Stimulated activated CD4-positive, alpha-beta T cell treated with anti-CD3 and anti-CD28 coated beads, Interleukin-4, amount 100 ng/mL, for 48 hours (primary cell): ENCODE data around the gene IQCM.

ENCODE experiments used
- DNase-seq, 2 donors: peaks; one replicate each; pipeline ENCODE4 v3.0.0-alpha.2; 2020; ENCODE audit warnings: low read depth in 2 of 2

Gene IQCM

DNA sequence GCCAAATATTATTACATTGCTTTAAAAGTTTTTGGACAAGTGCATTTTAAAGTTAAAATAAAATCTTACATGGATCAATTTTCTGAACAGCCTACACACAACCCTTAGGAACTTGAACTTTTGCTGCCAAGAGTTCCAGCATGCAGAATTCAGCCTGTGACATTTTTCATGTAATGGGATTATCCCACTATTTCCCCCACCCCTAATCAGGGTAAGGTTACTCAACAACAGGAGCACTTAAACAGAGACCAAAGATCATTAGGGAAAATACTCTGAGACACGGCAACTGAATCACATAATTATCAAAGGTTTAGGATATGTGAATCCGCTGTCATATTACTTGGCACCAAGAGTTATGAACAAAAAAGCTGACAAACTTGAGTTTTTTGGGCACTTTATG lies 47.2 kb downstream of the IQCM start:
- DNase-seq, result no peak

DNA sequence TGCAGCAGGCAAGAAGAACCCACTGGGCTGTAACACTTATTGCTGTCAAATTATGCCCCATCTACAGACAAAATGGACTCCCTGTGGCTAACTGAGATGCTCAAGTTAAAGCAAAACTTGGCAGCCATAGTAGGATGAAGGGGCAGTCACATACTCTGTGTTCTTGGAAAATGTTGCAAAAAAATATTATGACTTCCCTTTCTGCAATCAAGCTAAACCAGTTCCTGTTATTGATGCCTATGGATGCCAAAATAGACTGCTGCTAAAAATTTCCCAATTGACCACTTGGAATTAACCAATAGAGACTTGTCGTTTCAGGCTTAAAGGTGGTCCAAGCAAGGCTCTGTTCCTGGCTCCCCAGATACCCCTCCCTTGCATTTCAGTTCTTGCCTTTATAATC lies 49.5 kb downstream of the IQCM start:
- DNase-seq, result no peak

DNA sequence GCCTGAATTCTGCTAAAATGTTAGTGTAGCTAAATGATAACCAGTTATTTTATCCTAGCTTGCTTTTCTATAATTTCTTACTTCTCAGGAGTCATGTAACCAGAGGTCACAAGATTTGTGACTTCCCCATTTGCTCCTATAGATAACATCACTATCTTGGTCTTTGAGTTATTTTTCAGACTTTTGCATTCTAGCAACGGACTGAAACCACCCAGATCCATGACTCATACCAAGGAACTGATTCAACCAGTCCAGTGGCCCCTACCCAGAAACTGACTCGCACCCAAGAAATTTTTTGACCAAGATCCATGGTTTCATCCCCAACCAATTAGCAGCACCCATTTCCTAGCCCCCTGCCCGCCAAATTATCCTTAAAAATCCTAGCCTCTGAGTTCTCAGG lies 50.0 kb downstream of the IQCM start:
- no peak for DNase-seq

DNA sequence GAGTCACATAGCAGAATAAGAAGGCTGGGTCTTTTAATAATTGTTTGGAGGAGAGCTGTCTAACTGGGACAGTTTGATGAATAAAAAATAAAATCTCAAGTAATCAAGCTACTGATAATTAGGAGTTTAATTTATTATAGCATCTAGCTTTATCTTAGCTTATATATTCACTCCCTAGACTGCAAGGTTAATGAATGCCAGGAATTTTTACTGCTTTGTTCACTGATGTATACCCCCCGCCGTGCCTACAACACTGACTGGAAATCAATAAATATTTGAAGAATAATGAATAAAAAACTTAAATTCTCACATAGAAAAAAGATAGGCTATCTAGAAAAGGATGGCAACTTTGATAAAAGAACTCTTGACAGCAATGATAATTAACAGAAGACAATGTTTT lies 59.7 kb downstream of the IQCM start:
- no peak for DNase-seq

DNA sequence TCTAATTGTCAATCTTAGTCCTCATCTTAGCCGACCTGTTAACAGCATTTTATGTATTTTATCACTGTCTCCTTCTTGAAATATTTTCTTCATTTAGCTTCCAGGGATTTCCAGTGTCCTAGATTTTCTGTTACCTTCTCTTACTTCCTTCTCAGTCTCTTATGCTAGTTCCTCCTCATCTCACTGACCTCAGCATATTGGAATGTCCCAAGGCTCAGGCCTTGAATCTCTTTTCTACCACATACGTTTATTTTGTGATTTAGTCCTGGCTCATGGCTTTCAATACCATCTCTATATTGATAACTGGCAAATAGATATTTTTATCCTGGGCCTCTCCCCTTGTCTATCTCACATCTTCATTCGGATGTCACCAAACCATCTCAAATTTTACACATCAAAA lies 61.1 kb downstream of the IQCM start:
- no peak for DNase-seq

DNA sequence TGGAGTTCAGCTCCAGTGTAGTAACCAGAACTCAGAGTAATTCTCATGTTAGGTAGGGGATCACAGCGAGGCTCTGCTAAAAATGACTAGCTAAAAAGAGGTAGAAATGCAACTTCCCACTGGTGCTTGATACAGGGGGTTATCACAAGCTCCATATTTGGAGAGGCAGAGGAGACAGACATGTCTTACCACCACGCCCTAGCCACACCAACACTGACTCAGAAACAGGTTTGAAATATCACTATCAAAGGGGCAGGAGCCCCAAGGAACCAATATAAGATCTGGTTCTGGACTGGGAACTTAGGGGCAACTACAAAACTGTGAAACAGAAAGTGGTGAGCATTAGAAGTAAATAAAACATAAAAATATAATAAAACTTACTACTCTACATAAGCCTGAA lies 62.9 kb downstream of the IQCM start:
- DNase-seq, result no peak

DNA sequence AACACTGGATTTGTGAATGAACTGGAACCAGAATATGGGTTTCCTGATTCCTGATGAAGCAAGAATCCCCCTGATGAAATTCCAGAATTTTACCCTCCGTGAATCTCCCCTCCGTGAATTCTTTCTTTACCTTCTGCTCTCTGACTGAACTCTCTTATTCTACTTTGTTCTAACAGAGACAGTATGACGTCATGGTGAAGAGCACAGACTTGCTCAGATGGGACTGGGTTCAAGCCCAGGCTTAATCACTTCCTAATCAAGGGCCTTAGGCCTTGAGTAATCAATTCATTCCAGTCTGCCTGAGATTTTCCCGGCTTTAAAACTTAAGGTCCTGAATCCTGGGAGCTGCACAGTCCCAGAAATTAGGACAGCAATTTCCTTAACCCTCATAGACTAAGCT lies 64.5 kb downstream of the IQCM start:
- no peak for DNase-seq

DNA sequence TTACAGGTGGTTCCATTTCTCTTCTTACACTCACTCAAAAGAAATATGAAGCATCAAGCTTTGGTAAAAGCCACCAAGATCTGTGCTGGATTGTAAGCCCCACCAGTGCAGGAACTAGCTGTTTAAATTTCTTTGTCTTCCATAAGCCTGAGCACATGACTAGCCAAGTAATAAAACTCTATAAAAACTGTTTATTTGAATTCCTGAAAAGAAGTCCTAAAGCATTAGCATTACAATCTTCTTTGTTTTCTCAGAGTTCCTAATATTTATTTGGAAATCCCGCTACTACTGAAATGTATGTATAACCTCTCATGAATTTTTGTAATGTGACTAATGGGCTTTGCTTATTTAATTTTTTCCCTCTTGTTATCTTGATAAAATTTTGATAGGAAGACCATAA lies 65.9 kb downstream of the IQCM start:
- DNase-seq, result no peak

DNA sequence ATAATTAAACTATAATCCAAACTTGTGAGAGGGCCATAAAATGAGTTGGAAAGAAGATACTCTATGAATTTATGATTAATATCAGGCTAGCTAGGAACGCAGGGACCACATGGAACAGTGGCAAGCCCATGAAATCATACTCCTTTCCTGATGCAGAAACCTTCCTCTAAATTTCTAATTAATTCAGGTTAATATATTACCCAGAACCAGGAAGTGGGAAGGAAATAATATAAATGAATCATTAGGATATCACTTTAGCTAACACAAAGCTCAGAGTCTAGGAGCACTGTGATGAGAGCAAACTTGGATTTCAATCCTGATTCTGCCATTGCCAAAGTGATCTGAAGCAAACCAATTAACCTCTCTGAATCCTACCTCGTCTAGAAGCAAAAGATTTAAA lies 68.0 kb downstream of the IQCM start:
- no peak for DNase-seq

DNA sequence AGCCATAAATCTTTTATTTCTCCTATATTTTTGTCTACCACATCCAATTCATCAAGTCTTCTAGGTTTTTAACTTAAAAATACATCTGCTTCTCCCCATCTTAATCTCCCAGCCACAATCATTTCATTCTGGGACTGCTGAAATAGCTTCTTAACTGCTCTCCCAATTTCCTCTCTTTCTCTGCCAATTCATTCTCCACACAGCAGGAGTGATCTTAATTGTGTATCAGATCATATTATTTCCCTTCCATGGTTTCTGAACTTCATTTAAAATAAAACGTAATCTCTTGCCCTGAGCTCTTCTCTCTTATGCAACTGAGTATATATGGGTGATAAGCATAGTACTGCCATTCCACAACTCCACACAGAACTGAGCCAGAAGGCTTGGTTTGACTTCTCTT lies 69.4 kb downstream of the IQCM start:
- no peak for DNase-seq

DNA sequence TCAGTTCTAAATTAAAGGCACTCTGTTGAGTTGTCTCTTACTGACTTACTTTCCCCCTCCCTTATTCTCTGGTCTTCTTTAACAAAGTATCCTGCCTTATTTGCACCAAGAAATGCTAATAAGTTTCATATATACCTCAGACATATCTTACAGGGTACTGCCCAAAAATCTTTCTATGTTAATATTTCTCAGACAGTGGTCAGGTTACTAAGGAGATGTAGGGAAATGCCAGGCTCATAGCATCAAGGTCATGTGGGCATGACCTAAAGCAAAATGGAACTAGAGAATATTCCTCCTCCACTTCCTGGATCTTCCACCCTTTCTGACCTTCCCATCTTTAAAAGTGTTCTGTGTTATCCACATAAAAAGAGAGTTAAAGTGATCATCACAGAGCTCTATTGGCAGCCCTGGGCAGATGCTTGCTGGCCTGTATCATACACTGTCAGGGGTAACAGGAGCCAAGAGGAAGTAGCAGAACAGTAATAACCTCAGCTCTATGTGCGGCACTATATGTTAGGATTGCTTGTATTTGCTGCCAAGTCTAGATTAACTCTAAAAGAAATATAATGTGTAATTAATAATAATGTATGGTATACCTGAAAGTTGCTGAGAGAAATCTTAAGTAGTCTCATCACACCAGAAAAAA lies 74.3 kb downstream of the IQCM start:
- no peak for DNase-seq

DNA sequence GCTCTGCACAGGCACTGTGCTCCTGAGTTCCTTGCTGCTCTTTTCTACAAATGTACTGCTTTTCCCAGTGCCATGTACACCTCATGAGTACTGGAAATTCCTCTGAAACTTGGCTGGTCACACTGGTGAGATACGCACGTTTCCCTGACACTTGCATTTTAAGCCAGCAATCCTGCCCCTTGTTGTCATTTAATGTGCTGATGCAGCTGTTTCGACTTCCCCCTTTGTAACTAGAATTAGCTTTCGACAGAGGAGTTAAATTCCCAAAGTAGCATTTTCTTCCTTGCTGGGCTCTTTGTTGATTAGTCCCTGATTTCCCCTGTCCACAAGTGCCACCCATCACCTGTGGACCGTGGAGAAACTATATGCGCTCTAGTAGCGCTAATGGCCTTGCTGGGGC lies 77.5 kb downstream of the IQCM start:
- DNase-seq, result no peak

DNA sequence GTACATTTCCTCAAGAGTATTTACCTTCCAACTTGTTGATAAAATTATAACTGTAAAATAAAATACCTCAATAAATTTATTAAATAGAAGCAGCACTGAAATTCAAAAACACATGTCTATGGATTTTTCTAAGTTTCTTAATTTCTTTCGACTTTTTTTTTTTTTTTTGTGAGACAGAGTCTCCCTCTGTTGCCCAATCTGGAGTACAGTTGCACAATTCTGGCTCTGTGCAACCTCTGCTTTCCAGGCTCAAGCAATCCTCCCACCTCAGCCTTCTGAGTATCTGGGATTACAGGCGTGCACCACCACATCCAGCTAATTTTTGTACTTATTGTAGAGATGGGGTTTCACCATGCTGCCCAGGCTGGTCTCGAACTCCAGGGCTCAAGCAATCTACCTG lies 79.8 kb downstream of the IQCM start:
- DNase-seq, result no peak

DNA sequence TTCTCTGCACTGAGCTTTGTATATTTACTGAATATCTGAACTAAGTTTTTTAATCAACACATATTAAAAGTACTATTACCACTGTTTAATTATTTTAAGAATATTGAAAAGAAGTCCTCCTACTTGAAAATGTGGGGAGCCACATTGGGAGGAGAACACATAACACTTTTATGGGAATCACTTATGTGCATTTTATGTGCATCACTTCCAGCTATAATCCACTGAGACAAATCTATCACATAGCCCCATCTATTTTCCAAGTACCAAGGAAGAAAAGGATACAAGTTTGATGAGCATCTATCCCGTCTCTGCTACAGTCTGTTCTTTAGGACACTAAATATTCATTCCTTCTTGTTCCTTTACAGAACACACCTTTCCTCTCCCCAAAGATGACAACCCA lies 87.2 kb downstream of the IQCM start:
- no peak for DNase-seq

DNA sequence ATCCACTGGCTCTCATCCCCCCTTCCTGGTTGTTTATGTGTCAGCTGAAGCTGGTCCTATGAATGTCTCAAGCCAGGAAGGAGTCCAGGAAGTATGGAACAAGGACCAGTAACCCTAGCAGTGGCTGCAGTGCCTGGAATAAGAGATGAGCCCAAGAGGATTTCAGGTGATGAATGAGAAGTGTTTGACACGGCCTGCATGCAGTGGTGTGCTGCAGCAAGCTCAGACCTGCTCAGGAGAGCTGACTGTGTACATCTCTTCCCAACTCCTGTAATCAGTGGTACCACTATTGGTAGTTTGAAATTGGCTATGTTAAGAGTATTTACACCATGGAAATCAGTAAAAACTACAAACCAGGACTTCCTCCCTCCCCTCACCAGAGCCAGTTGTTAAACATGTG lies 88.0 kb downstream of the IQCM start:
- no peak for DNase-seq

DNA sequence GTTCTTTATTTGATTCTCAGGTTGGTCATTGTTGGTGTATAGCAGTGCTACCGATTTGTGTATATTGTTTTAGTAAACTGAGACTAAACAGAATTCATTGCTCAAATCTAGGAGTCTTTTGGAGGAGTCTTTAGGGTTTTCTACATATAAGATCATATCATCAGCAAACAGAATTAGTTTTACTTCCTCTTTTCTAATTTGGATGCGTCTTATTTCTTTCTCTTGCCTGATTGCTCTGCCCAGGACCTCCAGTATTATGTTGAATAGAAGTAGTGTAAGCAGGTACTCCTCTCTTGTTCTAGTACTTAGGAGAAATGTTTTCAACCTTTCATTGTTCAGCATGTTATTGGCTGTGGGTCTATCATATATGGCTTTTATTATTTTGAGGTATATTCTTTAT lies 92.6 kb downstream of the IQCM start:
- no peak for DNase-seq

DNA sequence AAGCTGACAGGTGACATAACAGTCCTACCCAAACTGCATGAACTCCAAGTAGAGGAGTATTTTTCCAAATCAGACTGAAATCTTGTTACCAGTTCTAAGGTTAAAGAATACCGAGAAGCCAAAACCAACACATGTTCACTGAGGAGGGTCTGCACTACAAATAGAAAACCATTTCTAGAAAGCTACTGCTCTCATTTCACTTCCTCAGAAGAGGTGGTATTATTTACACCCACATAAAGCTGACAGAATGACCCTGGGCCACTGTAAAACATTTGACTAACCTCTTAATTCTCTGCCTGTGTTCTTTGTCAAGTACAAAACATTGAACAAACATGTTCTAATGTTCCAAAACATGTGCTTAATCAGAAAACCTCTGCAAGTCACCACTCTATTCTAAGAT lies 95.8 kb downstream of the IQCM start:
- no peak for DNase-seq

DNA sequence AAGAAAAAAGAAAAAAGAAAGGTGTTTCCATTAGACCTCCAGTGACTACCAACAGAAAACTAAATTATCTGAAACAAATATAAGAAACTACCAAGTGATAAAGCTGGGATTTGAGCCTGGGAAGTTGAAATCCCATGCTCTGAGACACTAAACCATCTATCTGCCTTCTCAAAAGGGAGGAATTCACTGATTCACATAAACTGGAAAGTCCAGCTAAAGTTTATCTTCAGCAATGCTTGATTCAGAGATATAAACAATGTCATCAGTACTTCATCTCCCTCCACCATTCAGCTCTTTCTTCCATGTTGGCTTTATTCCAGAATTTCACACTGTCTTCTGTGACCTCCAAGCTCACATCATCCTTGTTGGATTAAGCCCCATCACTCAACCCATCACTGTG lies 96.3 kb downstream of the IQCM start:
- DNase-seq, result no peak

DNA sequence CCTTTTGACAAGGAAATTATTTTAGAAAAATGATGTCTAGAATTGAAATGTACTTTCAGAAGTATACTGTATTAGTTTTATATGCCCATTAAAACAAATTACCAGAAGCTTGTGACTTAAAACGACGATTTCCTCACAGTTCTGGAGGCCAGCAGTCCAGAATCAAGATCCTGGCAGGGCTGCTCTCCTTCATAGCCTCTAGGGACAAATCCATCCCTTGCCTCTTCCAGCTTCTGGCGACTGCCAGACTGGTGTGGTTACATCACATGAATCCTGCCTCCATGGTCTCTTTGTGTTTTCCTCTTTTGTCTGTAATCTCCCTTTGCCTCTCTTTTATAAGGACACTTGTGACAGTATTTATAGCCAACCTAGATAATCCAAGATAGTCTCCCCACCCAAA lies 97.1 kb downstream of the IQCM start:
- no peak for DNase-seq

DNA sequence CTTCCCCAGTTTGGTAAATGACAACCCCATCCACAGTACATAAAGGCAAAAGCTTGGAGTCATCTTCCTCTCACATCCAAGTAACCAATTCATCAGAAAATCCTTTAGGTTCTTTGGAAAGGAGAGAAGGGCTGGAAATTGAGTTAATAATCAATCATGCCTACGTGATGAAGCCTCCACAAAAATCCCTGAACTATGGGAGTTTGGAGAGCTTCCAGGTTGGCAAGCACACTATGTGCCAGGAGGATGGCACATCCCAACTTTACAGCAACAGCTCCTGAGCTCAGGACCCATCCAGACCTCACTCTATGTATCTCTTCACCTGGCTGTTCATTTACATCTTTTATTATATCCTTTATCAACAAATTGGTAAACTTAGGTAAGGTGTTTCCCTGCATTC lies 98.9 kb downstream of the IQCM start:
- DNase-seq, result no peak

DNA sequence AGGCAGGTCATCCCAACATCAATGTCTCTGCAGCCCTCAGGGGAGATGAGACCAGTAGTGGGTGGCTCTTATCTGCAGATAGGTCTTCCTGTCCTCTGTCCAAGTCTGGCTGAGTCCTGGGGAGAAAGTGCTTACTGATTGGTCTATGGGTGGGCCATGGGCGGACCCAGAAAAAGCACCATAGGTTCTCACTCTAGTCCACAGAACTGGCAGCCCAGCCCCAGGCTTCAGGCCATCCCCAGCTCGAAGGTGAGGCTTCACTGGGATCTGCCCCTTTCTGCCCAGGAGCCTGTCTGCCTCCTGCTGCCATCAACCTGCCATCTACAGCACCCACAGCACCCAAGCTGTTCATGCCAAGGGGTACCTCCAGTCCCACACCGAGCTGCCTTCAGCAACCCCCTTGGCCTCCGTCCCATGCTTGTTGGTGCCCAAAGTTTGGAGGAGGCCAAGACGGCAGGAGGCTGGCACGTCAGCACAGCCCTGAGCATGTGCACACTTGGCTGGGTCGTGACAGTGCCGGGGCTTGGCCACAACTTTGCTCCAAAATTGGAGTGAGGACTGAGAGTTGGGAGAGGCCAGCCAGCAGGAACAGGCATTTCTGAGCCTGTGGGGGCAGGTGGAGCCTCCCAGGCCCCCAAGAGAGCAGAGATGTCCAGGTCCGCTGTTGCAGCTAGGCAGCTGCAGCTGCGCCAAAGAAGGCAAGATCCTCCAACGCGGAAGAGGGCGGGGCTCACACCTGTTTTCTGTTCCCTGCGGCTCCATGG lies 99.6 kb downstream of the IQCM start:
- no peak for DNase-seq

DNA sequence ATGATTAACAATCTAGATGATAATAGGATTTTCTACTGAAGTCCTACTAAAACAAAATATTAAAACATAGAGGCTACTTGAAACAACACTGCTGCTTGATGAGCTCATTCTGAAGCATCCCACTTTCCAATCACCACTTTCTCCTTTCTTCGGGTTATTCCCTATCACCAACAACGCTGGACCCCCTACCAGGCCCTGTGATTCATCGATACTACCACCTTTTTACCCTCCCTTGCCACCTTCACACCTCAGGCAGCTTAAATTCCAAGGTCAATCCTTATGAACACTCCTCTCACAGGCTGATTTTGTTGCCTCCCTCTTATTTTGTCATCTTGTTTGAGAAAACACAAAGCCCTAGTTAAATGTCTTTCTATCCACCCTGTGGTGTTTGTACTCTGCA lies 102.6 kb downstream of the IQCM start:
- DNase-seq, result no peak

DNA sequence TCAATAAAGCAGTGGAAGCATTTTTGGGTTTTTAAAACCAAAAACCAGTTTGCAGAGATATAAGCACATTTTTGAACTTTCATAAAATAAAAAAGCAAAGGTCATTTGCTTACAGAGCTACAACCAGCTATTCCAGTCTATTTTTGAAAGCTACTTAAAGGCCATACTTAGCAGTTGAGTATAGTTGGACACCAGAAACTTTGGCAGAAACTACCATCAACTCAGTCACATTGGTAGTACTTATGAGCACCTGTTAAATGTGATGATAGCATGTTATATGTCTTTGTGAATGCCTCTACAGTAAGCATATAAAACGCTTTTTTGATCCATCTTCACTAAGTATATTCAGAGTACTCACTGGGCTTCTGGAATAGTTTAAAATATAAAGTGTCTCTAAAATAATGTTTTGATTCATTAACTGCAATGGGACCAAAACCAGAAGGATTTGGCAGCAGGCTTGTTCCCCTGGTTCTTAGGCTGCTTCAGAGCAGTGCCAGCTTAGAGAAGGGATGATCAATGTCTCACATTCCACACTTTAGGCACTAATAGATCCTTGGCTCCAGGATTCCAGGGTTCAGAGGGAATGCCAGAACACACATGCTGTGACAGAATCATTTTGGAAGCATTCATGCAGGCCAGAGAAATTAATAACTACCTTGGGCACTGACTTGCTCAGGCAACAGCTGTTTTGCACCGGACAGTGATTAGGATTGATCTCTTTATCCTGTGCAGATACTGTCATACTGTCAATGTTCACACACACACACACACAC lies 103.9 kb downstream of the IQCM start:
- DNase-seq, result no peak
